Gastrocnemius medialis (tissue), 4 donors: ENCODE measurements around the gene DGKH.

Experiments used
- POLR2A ChIP-seq, 2 donors: fragments of 450-650 bp; IDR thresholded peaks; one replicate each; pipeline ENCODE4 v1.6.1; 2017; ENCODE audit warnings: antibody characterized with exemption in 2 of 2, mild to moderate bottlenecking in 2 of 2, moderate library complexity in 2 of 2
- TF ChIP-seq, protein P1 (sequence below), 5 experiments: fragments of 450-650 bp in 3 of 5; fragments of 200-600 bp in 2 of 5; sonication (generic) in 2 of 5; IDR thresholded peaks in 4 of 5; conservative IDR thresholded peaks in 1 of 5; 1 replicate in 4 of 5; 2 replicates in 1 of 5; pipeline ENCODE4 v1.5.1; 2016 to 2019; ENCODE audit warnings: antibody characterized with exemption in 5 of 5, mild to moderate bottlenecking in 3 of 5, moderate library complexity in 3 of 5

DNA sequence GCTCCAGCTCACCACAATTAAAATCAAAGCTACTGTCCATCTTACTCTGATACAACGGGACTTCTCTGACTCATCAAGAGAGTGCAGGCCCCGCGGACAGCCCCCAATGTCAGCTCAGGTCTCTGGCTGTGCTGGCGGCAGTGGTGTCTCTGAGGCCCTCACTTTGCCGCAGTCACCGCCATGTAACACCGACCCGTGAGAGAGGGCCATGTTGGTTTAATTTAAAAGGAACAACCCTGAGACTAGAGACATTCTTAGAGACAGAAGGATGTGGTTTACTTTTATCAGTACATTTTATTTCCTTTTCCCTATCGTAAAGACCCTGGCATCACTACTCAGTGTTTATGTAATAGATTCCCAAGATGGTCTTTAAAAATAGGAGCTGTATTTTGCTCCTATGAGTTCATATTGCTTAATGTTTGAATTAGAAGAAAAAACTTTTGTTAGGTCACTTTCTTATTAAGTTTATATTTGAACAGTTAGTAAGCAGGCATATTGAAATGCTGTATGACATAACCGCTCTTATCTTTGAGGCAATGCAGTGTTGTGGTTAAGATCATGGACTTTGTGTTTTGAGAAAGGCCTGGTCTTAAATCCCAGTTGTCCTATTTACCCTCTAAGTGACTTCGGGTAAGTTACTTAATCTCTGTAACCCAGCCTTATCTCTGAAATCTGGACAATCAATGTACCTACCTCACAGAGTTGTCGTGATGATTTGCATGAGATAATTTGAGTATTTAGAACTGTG lies 23.4 kb downstream of the DGKH start:
- TF ChIP-seq, protein P1, sequence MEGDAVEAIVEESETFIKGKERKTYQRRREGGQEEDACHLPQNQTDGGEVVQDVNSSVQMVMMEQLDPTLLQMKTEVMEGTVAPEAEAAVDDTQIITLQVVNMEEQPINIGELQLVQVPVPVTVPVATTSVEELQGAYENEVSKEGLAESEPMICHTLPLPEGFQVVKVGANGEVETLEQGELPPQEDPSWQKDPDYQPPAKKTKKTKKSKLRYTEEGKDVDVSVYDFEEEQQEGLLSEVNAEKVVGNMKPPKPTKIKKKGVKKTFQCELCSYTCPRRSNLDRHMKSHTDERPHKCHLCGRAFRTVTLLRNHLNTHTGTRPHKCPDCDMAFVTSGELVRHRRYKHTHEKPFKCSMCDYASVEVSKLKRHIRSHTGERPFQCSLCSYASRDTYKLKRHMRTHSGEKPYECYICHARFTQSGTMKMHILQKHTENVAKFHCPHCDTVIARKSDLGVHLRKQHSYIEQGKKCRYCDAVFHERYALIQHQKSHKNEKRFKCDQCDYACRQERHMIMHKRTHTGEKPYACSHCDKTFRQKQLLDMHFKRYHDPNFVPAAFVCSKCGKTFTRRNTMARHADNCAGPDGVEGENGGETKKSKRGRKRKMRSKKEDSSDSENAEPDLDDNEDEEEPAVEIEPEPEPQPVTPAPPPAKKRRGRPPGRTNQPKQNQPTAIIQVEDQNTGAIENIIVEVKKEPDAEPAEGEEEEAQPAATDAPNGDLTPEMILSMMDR (IDR thresholded peaks at IDR 0.05 in 4 of 5, conservative IDR thresholded peaks at IDR 0.05 in 1 of 5), result no peak
- no peak for TF ChIP-seq POLR2A (IDR thresholded peaks at IDR 0.05)
